ENCODE results near the gene FZR1. TPM values are rescaled to one million over a fixed set of nuclear protein-coding genes. Genes with fewer than 3 reads are reported as not detected.
A peak's percentile ranks its signal among the peaks of the same experiment; 100 is the strongest.

The FZR1 gene
- total and polyA plus RNA-seq, 3 donors from 2014 or later, result 91.2 to 123 (median 95.1) TPM

- Histone ChIP-seq H3K4me1 (peaks cover 9% of the 10 kb centered on the region), H3K27ac (no peak overlapping the region), H3K4me3 (no peak overlapping the region), H3K27me3 (no peaks in the 10 kb centered on the region), H3K9me3 (no peaks in the 10 kb centered on the region), H3K36me3 (ENCODE audit: low read depth, missing control alignments) (no peaks in the 10 kb centered on the region)
- TF ChIP-seq POLR2A (IDR thresholded peaks at IDR 0.05), result no peak
- TF ChIP-seq, protein P1, sequence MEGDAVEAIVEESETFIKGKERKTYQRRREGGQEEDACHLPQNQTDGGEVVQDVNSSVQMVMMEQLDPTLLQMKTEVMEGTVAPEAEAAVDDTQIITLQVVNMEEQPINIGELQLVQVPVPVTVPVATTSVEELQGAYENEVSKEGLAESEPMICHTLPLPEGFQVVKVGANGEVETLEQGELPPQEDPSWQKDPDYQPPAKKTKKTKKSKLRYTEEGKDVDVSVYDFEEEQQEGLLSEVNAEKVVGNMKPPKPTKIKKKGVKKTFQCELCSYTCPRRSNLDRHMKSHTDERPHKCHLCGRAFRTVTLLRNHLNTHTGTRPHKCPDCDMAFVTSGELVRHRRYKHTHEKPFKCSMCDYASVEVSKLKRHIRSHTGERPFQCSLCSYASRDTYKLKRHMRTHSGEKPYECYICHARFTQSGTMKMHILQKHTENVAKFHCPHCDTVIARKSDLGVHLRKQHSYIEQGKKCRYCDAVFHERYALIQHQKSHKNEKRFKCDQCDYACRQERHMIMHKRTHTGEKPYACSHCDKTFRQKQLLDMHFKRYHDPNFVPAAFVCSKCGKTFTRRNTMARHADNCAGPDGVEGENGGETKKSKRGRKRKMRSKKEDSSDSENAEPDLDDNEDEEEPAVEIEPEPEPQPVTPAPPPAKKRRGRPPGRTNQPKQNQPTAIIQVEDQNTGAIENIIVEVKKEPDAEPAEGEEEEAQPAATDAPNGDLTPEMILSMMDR (IDR thresholded peaks at IDR 0.05), result no peak
- intact Hi-C loops (cut with DNase I; ENCODE audit: low total_unique reads), result no loop called here
- no peak for DNase-seq
- WGBS, 2 donors, result 85 to 93% methylated on average over 15 to 45 of the region's 47 CpGs
These were observed 37.3 kb downstream of the FZR1 start for GRCh38 chr19:3543150-3544057.

GRCh38 chr19:3544058-3544376 lies 37.9 kb downstream of the FZR1 start:
- Histone ChIP-seq H3K9me3 (no peaks in the 10 kb centered on the region), H3K27me3 (no peaks in the 10 kb centered on the region), H3K36me3 (ENCODE audit: low read depth, missing control alignments) (no peaks in the 10 kb centered on the region), H3K4me1 (peaks cover 3% of the 10 kb centered on the region), H3K27ac (no peak overlapping the region), H3K4me3 (no peak overlapping the region)
- intact Hi-C loops (cut with DNase I; ENCODE audit: low total_unique reads), result no loop called here
- DNase-seq, result no peak
- no peak for TF ChIP-seq POLR2A (IDR thresholded peaks at IDR 0.05)
- TF ChIP-seq, protein P1 (IDR thresholded peaks at IDR 0.05), result no peak
- WGBS, 2 donors, result 81 to 86% methylated on average over 5 to 9 of the region's 9 CpGs

DNA sequence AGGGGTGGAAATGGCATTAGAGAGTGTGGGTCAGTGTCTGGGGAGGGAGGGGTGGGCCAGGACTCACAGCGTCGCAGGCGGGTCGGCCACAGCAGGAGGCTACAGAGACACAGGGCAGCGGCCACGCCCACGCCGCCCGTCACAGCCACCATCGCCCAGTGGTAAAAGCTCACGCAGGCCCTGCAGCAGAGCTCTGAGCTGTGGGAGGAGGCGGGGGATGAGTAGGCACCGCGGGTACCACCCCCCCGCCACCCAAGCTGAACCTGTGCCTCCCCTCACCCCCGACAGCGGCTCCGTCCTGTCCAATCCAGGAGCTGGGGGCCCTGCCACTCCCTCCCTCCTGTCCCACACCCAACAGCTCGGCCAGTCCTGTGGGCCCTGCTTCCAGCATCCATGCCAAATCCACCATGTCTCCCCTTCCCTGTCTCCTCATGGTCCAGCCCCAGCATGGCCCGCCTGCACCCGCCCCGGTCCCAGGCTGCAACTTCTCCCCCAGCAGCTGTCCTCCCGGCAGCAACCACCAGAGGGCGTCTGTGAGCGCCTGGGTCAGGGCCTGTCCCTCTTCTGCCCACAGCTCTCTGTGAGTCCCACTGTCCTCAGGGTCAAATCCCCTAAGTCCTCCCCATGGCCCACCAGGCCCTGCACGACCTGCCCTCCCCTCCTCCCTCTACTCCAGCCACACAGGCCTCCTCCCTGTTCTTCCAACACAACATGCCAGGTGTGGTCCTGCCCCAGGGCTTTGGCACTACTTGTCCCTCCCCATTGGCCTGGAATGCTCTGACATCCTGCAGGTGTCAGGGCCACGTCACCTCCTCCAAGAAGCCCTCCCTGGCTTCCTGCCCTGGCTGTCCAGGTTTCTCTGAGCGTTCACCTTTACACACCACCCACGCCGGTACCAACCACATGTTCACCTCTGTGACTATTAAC lies 38.9 kb downstream of the FZR1 start:
- WGBS, 2 donors, result 67 to 74% methylated on average over 16 to 30 of the region's 30 CpGs
- no peak for TF ChIP-seq POLR2A (IDR thresholded peaks at IDR 0.05)
- TF ChIP-seq, protein P1 (IDR thresholded peaks at IDR 0.05), result peak; percentile 78 to 89 (median 84)
- Histone ChIP-seq H3K27ac (no peak overlapping the region), H3K4me1 (no peaks in the 10 kb centered on the region), H3K9me3 (no peaks in the 10 kb centered on the region), H3K36me3 (ENCODE audit: low read depth, missing control alignments) (no peaks in the 10 kb centered on the region), H3K4me3 (no peak overlapping the region), H3K27me3 (no peaks in the 10 kb centered on the region)
- intact Hi-C loops (cut with DNase I; ENCODE audit: low total_unique reads), result no loop called here
- DNase-seq, result peak; percentile 70

DNA sequence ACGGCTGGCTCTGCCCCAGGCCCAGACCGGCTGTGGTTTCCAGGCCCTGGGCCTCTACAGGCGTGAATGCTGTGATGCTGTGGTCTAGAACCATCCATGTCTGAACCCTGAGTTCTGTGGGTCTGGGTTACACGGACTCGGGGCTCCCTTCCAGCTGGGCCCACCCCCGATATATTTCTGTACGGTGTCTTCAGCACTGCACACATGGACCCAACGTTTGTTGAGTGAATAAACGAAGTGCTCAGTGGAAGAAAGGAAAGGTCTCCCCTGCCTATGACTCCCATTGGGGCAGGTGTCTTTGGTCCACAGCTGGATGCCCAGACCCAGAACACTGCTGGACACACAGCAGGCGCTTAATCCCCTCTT lies 39.5 kb downstream of the FZR1 start:
- Histone ChIP-seq H3K36me3 (ENCODE audit: low read depth, missing control alignments) (no peaks in the 10 kb centered on the region), H3K9me3 (no peaks in the 10 kb centered on the region), H3K27ac (no peak overlapping the region), H3K27me3 (no peaks in the 10 kb centered on the region), H3K4me1 (no peaks in the 10 kb centered on the region), H3K4me3 (no peak overlapping the region)
- WGBS, 2 donors, result 75 to 76% methylated on average over 10 of the region's 10 CpGs
- TF ChIP-seq, protein P1 (IDR thresholded peaks at IDR 0.05), result no peak
- no peak for TF ChIP-seq POLR2A (IDR thresholded peaks at IDR 0.05)
- intact Hi-C loops (cut with DNase I; ENCODE audit: low total_unique reads), result no loop called here
- DNase-seq, result no peak

Measured in testis (tissue), 3 donors.